SU-DHL-6 (cell line): ENCODE data around the gene AFG3L2.

Experiments
- H2AFZ ChIP-seq: fragments of 200-600 bp; sonication (generic); 2 replicates; pipeline ENCODE4 v1.6.1; 2014; ENCODE audit warnings: low read depth, mild to moderate bottlenecking, moderate library complexity, mixed read lengths, antibody characterized with exemption, low read length; ENCODE audit not compliant: severe bottlenecking
- H3F3A ChIP-seq: fragments of 200-600 bp; shearing (Covaris generic); 2 replicates; pipeline ENCODE4 v1.6.0; 2016; ENCODE audit warnings: antibody characterized with exemption, mild to moderate bottlenecking; ENCODE audit not compliant: insufficient read depth
- H3K27ac ChIP-seq: fragments of 200-600 bp; sonication (generic); 2 replicates; pipeline ENCODE4 v1.5.1; 2016; ENCODE audit warnings: low read depth, mild to moderate bottlenecking, low read length, moderate library complexity, mixed read lengths
- H3K27me3 ChIP-seq: fragments of 200-600 bp; sonication (generic), shearing (Covaris generic); 2 replicates; pipeline ENCODE4 v1.6.0; 2014; ENCODE audit warnings: mild to moderate bottlenecking, low read length
- H3K36me3 ChIP-seq: fragments of 200-600 bp; sonication (generic); 2 replicates; pipeline ENCODE4 v1.6.1; 2014; ENCODE audit warnings: mild to moderate bottlenecking, low read length, mixed read lengths
- H3K4me2 ChIP-seq: fragments of 300-600, 200-600 bp; shearing (Covaris generic), sonication (generic); 2 replicates; pipeline ENCODE4 v1.6.0; 2014; ENCODE audit warnings: low read length, low read depth, mild to moderate bottlenecking; ENCODE audit not compliant: poor library complexity, severe bottlenecking
- H3K4me3 ChIP-seq: fragments of 200-600 bp; sonication (generic); 2 replicates; pipeline ENCODE4 v1.5.1; 2014; ENCODE audit warnings: antibody characterized with exemption, low read length, mild to moderate bottlenecking, mixed read lengths; ENCODE audit not compliant: insufficient read depth, poor library complexity, severe bottlenecking
- H3K79me2 ChIP-seq: fragments of 200-600 bp; sonication (generic); 2 replicates; pipeline ENCODE4 v1.6.1; 2014; ENCODE audit warnings: mild to moderate bottlenecking, low read length, moderate library complexity; ENCODE audit not compliant: insufficient read depth
- H3K9ac ChIP-seq: fragments of 200-600 bp; sonication (generic); 2 replicates; pipeline ENCODE4 v1.7.0; 2014; ENCODE audit warnings: mild to moderate bottlenecking, low read length
- H3K9me2 ChIP-seq: fragments of 200-600 bp; sonication (generic); replicated peaks from 2 replicates; pipeline ENCODE4 v1.6.1; 2014; ENCODE audit warnings: low read length; ENCODE audit not compliant: insufficient read depth
- H3K9me3 ChIP-seq: fragments of 200-600 bp; sonication (generic); 2 replicates; pipeline ENCODE4 v1.6.1; 2014; ENCODE audit warnings: low read length, mixed read lengths; ENCODE audit not compliant: insufficient read depth
- H4K20me1 ChIP-seq: fragments of 200-600 bp; sonication (generic); 2 replicates; pipeline ENCODE4 v1.6.1; 2014; ENCODE audit warnings: low read depth, mild to moderate bottlenecking, antibody characterized with exemption, low read length, moderate library complexity, mixed read lengths
- EZH2phosphoT487 ChIP-seq: fragments of 200-600 bp; sonication (generic), shearing (Covaris generic); conservative IDR thresholded peaks from 2 replicates; pipeline ENCODE4 v1.6.1; 2018; ENCODE audit warnings: mild to moderate bottlenecking, antibody characterized with exemption, low read length, moderate library complexity, mixed read lengths
- TF ChIP-seq, protein P1 (sequence below): fragments of 200-600 bp; sonication (generic); IDR thresholded peaks from one replicate; pipeline ENCODE4 v1.5.1; 2017; ENCODE audit warnings: antibody characterized with exemption, mild to moderate bottlenecking, low read length, moderate library complexity; ENCODE audit not compliant: insufficient read depth, poor library complexity, severe bottlenecking

AFG3L2 gene

DNA sequence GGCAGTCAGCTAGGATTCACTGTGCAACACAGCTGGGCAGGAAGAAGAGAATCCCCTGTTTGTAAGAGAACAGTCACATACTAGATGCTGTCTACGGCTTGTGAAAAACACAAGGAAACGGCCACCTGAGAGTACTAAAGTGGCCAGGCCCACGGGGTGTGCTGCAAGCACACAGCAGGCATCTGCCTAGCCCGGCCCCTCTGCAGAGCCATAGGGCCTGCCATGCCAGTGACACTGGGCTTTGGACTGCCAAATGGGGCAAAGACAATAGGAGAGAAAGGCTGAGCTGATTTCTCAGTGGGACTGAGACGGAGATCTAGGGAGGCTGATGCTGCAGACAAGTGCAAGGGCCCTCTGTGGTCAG lies 58.7 kb downstream of the AFG3L2 start:
- no peaks in the 10 kb centered on the region for H3K79me2 ChIP-seq
- no peak overlapping the region for H3K4me2 ChIP-seq
- no peaks in the 10 kb centered on the region for H3K27me3 ChIP-seq
- H3K27ac ChIP-seq = no peak overlapping the region
- H3F3A ChIP-seq = no peaks in the 10 kb centered on the region
- TF ChIP-seq, protein P1, sequence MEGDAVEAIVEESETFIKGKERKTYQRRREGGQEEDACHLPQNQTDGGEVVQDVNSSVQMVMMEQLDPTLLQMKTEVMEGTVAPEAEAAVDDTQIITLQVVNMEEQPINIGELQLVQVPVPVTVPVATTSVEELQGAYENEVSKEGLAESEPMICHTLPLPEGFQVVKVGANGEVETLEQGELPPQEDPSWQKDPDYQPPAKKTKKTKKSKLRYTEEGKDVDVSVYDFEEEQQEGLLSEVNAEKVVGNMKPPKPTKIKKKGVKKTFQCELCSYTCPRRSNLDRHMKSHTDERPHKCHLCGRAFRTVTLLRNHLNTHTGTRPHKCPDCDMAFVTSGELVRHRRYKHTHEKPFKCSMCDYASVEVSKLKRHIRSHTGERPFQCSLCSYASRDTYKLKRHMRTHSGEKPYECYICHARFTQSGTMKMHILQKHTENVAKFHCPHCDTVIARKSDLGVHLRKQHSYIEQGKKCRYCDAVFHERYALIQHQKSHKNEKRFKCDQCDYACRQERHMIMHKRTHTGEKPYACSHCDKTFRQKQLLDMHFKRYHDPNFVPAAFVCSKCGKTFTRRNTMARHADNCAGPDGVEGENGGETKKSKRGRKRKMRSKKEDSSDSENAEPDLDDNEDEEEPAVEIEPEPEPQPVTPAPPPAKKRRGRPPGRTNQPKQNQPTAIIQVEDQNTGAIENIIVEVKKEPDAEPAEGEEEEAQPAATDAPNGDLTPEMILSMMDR = no peak
- no peak for TF ChIP-seq EZH2phosphoT487
- no peak overlapping the region for H3K9ac ChIP-seq
- no peaks in the 10 kb centered on the region for H3K9me2 ChIP-seq
- no peaks in the 10 kb centered on the region; the same call in 1 of the 2 replicates for H3K36me3 ChIP-seq
- no peaks in the 10 kb centered on the region for H3K9me3 ChIP-seq
- no peaks in the 10 kb centered on the region for H4K20me1 ChIP-seq
- H2AFZ ChIP-seq = no peak overlapping the region
- H3K4me3 ChIP-seq = no peak overlapping the region

DNA sequence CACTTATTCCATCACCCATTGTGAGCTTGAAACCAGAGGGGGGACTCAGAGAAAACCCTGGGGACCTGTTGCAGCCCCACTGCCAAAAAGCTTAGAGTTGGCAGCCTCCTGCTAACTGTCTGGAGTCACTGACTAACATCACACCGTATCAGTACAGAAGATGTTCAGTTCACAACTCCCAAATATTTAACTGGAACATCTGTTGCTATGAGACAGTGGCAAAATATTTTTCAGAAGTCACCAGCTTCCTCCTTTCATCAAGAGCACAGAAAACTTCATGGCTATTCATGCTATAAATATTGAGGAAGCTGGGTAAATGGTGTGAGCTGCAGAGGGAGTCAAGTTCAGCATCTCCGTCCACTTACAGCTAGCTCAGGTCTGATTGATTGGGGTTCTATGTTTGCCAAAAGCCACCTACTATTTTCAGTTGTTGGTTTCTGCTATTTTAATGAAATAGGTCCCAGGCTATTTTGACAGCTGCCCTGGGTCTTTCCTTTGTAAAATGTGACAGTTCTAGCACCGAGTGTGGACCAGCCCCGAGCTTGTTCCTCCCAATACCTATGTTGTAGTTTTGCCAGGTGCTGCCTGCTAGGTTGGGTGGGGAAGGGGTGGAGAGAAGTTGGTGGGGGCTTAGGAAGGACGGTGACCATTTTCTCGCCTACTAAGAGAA lies 59.2 kb downstream of the AFG3L2 start:
- Histone ChIP-seq H3K27ac (no peak overlapping the region), H3K79me2 (no peaks in the 10 kb centered on the region)
- TF ChIP-seq EZH2phosphoT487 = no peak
- TF ChIP-seq, protein P1 = no peak

DNA sequence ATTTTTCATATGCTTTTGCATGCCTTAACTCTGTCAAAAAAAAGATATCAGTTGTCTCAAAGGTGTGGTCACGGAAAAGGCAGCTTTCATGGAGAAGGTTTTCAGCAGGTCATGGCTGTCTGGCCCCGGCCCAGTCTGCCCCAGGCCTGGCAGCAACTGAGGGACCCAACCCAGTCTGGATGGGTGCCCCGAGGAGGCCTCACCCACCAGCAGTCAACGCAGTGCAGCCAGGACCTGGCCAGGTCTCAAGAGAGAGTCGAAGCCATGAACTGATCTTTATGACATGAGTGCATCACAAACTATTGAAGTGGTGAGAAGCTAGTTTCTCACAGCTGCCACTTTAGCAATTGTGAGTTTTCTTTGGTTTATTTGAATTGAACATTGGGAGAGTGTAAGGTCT lies 61.1 kb downstream of the AFG3L2 start:
- H4K20me1 ChIP-seq = no peaks in the 10 kb centered on the region
- no peak overlapping the region for H3K4me3 ChIP-seq
- no peak overlapping the region for H3K9ac ChIP-seq
- H3K27ac ChIP-seq = no peak overlapping the region
- no peaks in the 10 kb centered on the region for H3F3A ChIP-seq
- H3K9me2 ChIP-seq = no peaks in the 10 kb centered on the region
- no peak for TF ChIP-seq EZH2phosphoT487
- TF ChIP-seq, protein P1 = no peak
- H3K4me2 ChIP-seq = no peak overlapping the region
- no peaks in the 10 kb centered on the region for H3K27me3 ChIP-seq
- no peaks in the 10 kb centered on the region for H3K9me3 ChIP-seq
- no peaks in the 10 kb centered on the region for H3K36me3 ChIP-seq
- H2AFZ ChIP-seq = no peak overlapping the region
- H3K79me2 ChIP-seq = no peaks in the 10 kb centered on the region

More for the DNA sequence above, 59.2 kb downstream of the AFG3L2 start:
- H3K9ac ChIP-seq = no peak overlapping the region
- no peaks in the 10 kb centered on the region for H3F3A ChIP-seq
- no peak overlapping the region for H2AFZ ChIP-seq
- no peaks in the 10 kb centered on the region for H4K20me1 ChIP-seq
- no peak overlapping the region for H3K4me2 ChIP-seq
- no peaks in the 10 kb centered on the region for H3K9me3 ChIP-seq
- H3K27me3 ChIP-seq = no peaks in the 10 kb centered on the region
- H3K9me2 ChIP-seq = no peaks in the 10 kb centered on the region
- no peaks in the 10 kb centered on the region; the same call in 1 of the 2 replicates for H3K36me3 ChIP-seq
- H3K4me3 ChIP-seq = no peak overlapping the region
